Cortex of kidney (tissue), 1 donor: Measurements from ENCODE around the gene FBL.
A peak's percentile ranks its signal among the peaks of the same experiment; 100 is the strongest.
"Not testable (repeated sequence)": the region's sequence is repeated elsewhere in the genome, so short reads cannot be mapped to it uniquely, and the experiment has no call there.

Source experiments
- DNase-seq: peaks from one replicate; lab custom pipeline; 2025; lab: John Stamatoyannopoulos, UW

The FBL gene

GRCh38 chr19:39845933-39846677 lies at the start of gene FBL:
FBL (minus strand) TSS chr19:39846379; CDS start chr19:39846300, 79 bp downstream.
- DNase-seq: peak; percentile 49

DNA sequence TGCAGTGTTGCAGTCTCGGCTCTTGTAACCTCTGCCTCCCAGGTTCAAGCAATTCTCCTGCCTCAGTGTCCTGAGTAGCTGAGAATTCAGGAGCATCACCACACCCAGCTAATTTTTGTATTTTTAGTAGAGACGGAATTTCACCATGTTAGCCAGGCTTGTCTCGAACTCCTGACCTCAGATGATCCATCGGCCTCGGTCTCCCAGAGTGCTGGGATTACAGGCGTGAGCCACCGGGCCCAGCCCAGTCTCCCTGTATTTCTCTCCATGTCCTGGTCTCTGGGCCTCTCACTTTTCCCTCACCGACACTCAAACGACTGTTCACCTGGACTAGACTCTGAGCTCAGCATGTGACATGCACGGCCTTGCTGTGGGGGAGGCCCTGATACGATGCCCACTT lies 48.9 kb upstream of the FBL start:
- DNase-seq: not testable (repeated sequence)

DNA sequence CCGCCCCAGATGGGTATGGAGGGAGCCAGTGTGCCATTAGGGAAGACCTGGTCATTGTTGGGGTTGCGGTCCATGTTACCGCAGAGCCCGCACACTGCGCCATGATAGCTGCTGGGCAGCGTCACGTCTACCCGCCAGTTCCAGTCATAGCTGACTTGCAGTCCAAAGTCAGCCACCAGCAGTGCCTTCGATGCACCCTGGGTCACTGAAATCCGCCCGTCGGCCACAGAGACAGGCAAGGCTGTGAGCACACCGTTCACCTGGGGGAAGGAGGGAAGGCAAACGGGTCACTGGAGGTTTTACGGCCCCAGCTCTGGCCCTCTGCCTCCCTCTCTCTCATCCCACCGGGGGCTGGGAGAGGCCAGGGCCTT lies 48.0 kb upstream of the FBL start:
- DNase-seq: not testable (repeated sequence)

DNA sequence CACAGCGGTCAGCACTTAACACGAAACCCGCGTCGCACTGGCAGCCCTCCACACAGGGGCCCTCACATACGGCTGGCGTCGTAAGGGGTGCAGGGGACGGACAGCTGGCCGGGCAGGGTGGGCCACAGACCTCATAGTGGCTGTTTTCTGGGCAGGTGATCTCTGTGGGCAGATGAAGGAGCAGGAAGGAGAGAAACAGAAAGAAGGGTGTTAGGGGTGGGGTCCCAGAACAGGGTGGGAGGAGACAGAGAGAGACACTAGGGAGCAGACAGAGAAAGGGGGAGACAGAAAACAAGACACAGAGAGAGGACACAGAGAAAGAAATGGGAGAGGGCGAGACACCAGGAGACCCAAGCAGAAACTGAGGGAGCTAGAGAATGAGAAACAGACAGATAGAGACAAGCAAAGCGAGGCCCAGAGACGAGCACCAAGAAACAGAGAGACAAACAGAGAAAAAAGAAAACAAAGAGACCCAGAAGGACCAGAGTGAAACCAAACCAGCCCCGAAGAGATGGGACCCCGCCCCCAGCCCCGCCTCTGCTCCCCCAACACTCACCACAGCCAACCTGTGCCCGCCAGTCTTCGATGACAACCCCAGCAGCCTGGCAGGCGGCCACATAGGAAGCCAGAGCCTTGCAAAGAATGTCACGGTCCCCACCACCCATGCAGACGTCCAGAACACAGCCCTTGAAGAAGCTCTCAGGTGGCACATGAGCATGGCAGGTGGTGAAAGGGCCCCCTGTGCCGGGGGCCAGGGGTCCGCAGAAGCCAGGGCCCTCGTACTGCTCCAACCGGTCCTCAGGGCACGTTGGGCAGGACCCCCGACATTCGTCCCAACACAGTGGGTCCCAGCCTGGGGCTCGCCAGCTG lies 47.4 kb upstream of the FBL start:
- not testable (repeated sequence) for DNase-seq

GRCh38 chr19:39892506-39892902 lies 46.3 kb upstream of the FBL start:
- DNase-seq: not testable (repeated sequence)

GRCh38 chr19:39891660-39892505 lies 45.7 kb upstream of the FBL start:
- DNase-seq: not testable (repeated sequence)

DNA sequence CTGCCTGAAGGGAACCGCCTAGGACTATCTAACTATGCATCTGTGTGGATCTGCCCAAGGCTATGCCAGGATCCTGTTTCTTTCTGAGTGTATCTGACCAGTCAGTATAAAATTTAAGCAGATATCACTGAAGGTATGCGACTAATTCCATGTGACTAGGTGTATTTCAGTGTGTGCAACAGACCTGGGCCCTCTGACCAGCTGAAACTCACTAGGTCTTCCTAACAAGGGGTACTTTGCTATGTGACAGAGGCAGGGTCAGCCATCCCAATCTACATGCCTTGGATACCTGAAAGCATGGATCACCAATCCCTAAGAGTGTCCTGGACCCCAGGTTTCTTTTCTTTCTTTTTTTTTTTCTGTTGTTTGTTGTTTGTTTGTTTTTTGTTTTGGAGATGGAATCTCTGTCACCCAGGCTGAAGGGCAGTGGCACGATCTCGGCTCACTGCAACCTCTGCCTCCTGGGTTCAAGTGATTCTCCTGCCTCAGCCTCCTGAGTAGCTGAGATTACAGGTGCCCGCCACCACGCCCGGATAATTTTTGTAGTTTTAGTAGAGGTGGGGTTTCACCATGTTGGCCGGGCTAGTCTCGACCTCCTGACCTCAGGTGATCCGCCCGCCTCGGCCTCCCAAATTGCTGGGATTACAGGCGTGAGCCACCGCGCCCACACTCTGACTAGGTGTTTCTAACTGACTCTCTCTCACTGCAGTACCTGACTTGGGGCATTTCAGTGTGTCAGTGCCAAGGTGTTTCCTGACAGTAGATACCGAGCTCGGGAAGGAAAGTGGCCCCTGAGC lies 44.8 kb upstream of the FBL start:
- no peak for DNase-seq

DNA sequence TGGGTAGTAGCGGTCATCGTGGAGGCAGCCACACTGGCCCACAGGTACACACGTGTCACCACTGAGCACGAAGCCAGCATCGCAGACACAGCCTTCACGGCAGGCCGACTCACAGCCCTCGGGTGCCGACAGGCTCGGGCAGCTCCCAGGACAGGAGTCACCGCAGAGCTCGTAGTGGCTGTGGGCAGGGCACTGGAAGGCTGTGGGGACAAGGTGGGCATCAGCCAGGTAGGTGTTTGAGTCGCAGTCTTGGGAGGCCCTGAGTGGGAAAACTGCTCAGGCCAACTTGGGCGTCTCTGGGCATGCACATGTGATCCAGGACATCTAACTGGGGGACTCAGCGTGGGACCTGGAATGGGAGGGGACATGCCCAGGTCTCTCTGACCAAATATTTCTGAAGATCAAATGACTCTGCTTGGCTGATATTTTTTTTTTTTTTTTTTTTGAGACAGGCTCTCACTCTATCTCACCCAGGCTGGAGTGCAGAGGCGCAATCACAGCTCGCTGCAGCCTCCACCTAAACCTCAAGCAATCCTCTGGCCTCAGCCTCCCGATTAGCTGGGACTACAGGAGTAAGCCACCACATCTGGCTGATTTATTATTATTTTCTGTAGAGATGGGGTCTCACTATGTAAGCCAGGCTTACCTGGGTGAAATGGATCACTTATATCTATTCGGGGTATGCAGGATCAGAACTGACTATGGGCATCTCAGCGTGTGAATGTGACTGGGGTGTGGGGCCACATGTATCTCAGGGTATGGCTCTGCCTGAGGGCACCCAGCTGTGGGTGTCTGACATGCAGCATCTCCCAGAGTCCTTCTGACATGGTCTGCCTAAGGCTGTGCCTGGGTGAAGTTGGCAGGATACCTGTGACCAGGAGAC lies 43.9 kb upstream of the FBL start:
- not testable (repeated sequence) for DNase-seq

DNA sequence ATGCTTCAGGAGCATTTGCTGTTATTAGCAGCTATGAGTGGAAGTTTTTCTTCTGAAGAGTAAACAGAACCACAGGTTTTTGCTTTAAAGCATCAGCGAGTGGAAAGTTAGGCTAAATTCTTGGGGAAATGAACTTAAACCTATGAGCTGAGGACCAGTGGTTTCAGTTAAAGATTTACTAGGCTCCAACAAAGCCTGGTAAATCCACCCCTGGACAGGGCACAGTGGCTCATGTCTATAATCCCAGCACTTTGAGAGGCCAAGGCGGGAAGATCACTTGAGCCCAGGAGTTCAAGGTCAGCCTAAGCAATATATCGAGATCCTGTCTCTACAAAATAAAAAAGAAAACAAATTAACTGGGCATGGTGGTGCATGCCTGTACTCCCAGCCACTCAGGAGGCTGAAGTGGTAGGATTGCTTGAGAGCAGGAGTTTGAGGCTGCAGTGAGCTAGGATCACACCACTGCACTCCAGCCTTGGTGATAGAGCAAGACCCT lies 41.3 kb upstream of the FBL start:
- DNase-seq: not testable (repeated sequence)

DNA sequence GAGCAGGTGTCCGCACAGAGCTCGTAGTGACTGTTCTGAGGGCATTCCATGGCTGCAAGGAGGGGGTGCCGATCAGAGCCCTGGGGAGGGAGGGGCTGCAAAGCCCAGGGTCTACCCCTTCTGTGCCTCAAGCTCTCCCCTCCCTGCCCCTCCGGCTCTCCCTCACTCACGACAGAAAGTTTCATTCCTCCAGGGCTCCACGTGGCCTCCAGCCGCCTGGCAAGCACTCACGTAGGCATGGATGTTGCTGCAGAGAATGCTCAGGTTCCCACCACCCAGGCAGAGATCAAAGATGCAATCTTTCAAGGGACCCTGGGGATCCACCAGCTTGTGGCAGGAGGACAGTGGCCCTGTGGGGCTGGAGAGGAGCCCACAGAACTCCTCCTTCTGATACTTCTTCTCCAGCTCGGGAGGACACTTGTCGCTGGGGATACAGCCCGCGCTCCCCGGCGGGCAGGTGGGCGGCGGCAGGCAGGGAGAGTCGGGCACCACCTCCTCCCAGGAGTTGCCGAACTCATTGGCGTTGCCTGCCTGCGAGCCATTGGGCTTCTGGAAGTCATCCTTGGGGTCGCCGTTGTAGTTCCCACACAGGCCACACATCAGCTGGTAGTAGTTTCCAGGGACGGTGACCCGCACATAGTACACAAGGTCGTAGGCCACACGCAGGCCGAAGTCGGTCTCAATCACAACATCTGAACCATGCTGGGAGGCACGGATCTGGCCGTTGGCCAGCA lies 39.8 kb upstream of the FBL start:
- not testable (repeated sequence) for DNase-seq

- not testable (repeated sequence) for DNase-seq
Observed at GRCh38 chr19:39884721-39885120, 38.5 kb upstream of the FBL start.

GRCh38 chr19:39882645-39883044 lies 36.5 kb upstream of the FBL start:
- not testable (repeated sequence) for DNase-seq

DNA sequence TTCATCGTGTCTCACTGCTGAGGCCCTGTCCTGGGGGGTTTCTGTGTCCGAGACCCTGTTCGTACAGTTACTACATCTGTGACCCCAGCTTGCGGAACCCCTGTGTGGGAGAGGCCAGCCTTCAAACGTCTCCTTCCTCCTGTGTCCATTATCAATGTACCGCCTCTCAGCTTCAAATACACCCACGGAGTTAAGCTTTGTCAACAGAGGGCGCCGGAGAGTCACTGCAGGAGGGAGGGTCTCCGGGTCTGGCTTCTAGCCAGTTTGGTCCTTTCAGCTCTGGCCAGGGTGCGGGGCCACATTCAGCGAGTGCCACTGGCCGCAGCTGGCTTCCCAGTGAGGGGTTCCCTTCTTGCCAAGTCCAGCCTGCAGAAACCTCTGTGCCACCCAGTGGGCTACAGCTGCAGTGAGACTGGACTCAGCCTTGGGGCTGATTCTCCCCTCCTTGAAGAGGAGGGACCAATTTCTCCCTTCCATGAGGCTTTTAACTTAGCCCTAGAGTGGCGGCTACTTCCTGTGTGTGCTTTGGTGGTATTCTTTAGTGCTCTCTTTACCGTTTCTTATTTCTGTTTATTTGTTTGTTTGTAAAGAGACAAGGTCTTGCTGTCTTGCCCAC lies 35.4 kb upstream of the FBL start:
- DNase-seq: not testable (repeated sequence)

DNA sequence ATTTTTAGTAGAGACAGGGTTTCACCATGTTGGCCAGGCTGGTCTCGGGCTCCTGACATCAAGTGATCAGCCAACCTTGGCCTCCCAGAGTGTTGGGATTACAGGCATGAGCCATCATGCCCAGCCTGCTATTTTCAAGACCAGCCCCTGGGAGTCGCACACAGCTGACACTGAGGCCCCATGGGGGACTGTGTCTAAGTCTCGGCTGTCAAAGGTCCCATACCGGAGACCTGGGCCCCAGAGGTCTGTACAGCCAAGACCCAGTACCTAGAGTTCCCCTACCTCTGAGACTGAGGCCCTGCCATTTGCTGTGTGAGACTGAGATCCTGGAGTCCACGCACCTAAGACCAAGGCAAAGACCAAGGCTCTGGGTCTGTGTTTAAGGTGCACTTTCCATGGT lies 34.1 kb upstream of the FBL start:
- DNase-seq: not testable (repeated sequence)

GRCh38 chr19:39879796-39880195 lies 33.6 kb upstream of the FBL start:
- DNase-seq: not testable (repeated sequence)

DNA sequence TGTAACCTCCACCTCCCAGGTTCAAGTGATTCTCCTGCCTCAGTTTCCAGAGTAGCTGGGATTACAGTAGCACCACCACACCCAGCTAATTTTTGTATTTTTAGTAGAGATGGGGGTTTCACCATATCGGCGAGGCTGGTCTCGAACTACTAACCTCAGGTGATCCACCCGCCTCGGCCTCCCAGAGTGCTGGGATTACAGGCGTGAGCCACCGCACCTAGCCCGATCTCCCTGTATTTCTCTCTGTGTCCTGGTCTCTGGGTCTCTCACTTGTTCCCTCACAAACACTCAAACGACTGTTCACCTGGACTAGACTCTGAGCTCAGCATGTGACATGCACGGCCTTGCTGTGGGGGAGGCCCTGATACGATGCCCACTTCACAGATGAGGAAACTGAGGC lies 32.7 kb upstream of the FBL start:
- not testable (repeated sequence) for DNase-seq

- no peak for DNase-seq
Observed at GRCh38 chr19:39878398-39878797, 32.2 kb upstream of the FBL start.

GRCh38 chr19:39877982-39878381 lies 31.8 kb upstream of the FBL start:
- DNase-seq: not testable (repeated sequence)

DNA sequence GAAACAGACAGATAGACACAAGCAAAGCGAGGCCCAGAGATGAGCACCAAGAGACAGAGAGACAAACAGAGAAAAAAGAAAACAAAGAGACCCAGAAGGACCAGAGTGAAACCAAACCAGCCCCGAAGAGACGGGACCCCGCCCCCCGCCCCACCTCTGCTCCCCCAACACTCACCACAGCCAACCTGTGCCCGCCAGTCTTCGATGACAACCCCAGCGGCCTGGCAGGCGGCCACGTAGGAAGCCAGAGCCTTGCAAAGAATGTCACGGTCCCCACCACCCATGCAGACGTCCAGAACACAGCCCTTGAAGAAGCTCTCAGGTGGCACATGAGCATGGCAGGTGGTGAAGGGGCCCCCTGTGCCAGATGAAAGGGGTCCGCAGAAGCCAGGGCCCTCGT lies 31.3 kb upstream of the FBL start:
- not testable (repeated sequence) for DNase-seq
